H1 (cell line): Measurements from ENCODE around the gene SENP6. TPM values are rescaled to one million over a fixed set of nuclear protein-coding genes. Genes with fewer than 3 reads are reported as not detected.

Experiments
- EZH2 ChIP-seq: fragments of 200-600 bp; sonication (generic); IDR thresholded peaks from 2 replicates; pipeline ENCODE4 v1.7.1; 2012; ENCODE audit warnings: low read depth, mild to moderate bottlenecking, moderate library complexity, low read length, inconsistent platforms; ENCODE audit not compliant: severe bottlenecking
- KDM5A ChIP-seq: fragments of 200-600 bp; IDR thresholded peaks from 2 replicates; pipeline ENCODE4 v1.7.1; 2012; ENCODE audit warnings: mild to moderate bottlenecking, low read length, inconsistent platforms, mixed read lengths
- POLR2AphosphoS5 ChIP-seq: IDR thresholded peaks from 2 replicates; pipeline ENCODE4 v1.6.1; 2011; ENCODE audit warnings: low read depth, low read length
- SP2 ChIP-seq: IDR thresholded peaks from 2 replicates; pipeline ENCODE4 v1.6.1; 2012; ENCODE audit warnings: mild to moderate bottlenecking, low read length, inconsistent platforms
- polyA plus RNA-seq, 7 experiments: library from polyadenylated mRNA; depleted of rRNA in 3 of 7; stranded (reverse) in 5 of 7; unstranded in 2 of 7; fragments of >200 nt in 5 of 7; fragments of 200-250 nt in 2 of 7; gene quantifications; 1 replicate in 5 of 7; 2 replicates in 1 of 7; 4 replicates in 1 of 7; pipeline versions ENCODE4 v1.2.1 to v1.2.3, GENCODE V29; 2011 to 2013; ENCODE audit warnings: missing spikeins in 2 of 7, mixed read lengths in 2 of 7
- total RNA-seq: library from RNA; stranded (reverse); fragmentation: NEBNext Ultra II Directional; extraction: Animal tissue kit (Norgen Biotek cat#: 25700); gene quantifications from 2 replicates; pipeline ENCODE4 v1.2.1, GENCODE V29; 2021

Gene SENP6
- total and polyA plus RNA-seq, 2 of the 8 experiments (the other 6 are each of a cell fraction or from before 2014, with no cell fraction given): 13.8 to 103 TPM

DNA sequence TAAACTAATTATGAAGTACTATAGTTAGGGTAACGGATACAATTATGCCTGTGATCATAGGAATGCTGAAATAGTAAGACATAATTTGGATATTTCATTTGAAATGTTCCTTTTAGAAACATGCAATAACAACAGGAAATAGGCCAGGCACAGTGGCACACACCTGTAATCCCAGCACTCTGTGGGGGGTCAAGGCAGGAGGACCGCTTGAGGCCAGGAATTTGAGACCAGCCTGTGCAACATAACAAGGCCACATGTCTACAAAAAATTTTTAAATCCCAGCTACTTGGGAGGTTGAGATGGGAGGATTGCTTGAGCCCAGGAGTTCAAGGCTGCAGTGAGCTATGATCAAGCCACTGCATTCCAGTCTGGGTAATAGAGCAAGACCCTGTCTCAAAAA lies 121.7 kb downstream of the SENP6 start (continued):
- no peak for TF ChIP-seq SP2
- no peak for TF ChIP-seq EZH2
- no peak for TF ChIP-seq KDM5A
- no peak for TF ChIP-seq POLR2AphosphoS5
